Gastroesophageal sphincter (tissue), 4 donors: ENCODE results near the gene RAB7B. TPM values are rescaled to one million over a fixed set of nuclear protein-coding genes. Genes with fewer than 3 reads are reported as not detected.

Source experiments
- ATAC-seq: fragments of 150-250 bp; one replicate; pipeline ENCODE4 v1.9.1; 2016; ENCODE audit warnings: mild to moderate bottlenecking, moderate library complexity
- H3K27ac ChIP-seq, 4 donors: fragments of 200-600 bp; sonication (generic) in 3 of 4; 1 replicate in 3 of 4; 2 replicates in 1 of 4; pipeline ENCODE4 v1.5.1; 2016 to 2019
- H3K27me3 ChIP-seq: fragments of 200-600 bp; sonication (generic); one replicate; pipeline ENCODE4 v1.5.1; 2019
- H3K36me3 ChIP-seq, 2 donors: fragments of 200-600 bp; sonication (generic); one replicate each; pipeline ENCODE4 v1.5.1; 2019; ENCODE audit warnings: control low read depth in 1 of 2
- H3K4me1 ChIP-seq, 3 donors: fragments of 200-600 bp; sonication (generic); 1 replicate in 2 of 3; 2 replicates in 1 of 3; pipeline ENCODE4 v1.5.1; 2016 to 2019; ENCODE audit warnings: control low read depth in 2 of 3
- H3K4me3 ChIP-seq, 2 donors: fragments of 200-600 bp; sonication (generic); one replicate each; pipeline ENCODE4 v1.5.1; 2019; ENCODE audit warnings: mild to moderate bottlenecking in 1 of 2, moderate library complexity in 1 of 2
- H3K9me3 ChIP-seq, 3 donors: fragments of 200-600 bp; sonication (generic); one replicate each; pipeline ENCODE4 v1.5.1; 2017 to 2019; ENCODE audit warnings: control low read depth in 2 of 3
- EP300 ChIP-seq: sonication (generic); formaldehyde crosslinking; IDR thresholded peaks from one replicate; pipeline ENCODE4 v1.6.1; 2017; ENCODE audit warnings: antibody characterized with exemption, mild to moderate bottlenecking
- POLR2A ChIP-seq, 2 donors: fragments of 450-650 bp; IDR thresholded peaks; one replicate each; pipeline ENCODE4 v1.6.1; 2017; ENCODE audit warnings: antibody characterized with exemption in 2 of 2, mild to moderate bottlenecking in 2 of 2, moderate library complexity in 1 of 2
- POLR2AphosphoS5 ChIP-seq: sonication (generic); formaldehyde crosslinking; IDR thresholded peaks from one replicate; pipeline ENCODE4 v1.6.1; 2017; ENCODE audit warnings: antibody characterized with exemption
- WGBS, 2 donors: methylation state at CpG; one replicate each; pipeline ENCODE4 v1.1.5; 2018; ENCODE audit warnings: low coverage in 1 of 2; 5-methylcytosine and 5-hydroxymethylcytosine counted together
- total RNA-seq, 4 donors: library from RNA; depleted of rRNA; stranded (reverse); fragments of >200 nt; gene quantifications; one replicate each; pipeline ENCODE4 v1.1.0, GENCODE V29; 2016
- TF ChIP-seq, protein P1 (sequence below), 4 experiments: fragments of 200-600 bp in 2 of 4; fragments of 450-650 bp in 2 of 4; sonication (generic) in 1 of 4; IDR thresholded peaks; one replicate each; pipeline ENCODE4 v1.5.1; 2017 to 2019; ENCODE audit warnings: antibody characterized with exemption in 4 of 4, mild to moderate bottlenecking in 2 of 4, moderate library complexity in 2 of 4

The RAB7B gene
- total RNA-seq, 4 donors from 2014 or later, result 0.78 to 2.4 (median 2.0) TPM

DNA sequence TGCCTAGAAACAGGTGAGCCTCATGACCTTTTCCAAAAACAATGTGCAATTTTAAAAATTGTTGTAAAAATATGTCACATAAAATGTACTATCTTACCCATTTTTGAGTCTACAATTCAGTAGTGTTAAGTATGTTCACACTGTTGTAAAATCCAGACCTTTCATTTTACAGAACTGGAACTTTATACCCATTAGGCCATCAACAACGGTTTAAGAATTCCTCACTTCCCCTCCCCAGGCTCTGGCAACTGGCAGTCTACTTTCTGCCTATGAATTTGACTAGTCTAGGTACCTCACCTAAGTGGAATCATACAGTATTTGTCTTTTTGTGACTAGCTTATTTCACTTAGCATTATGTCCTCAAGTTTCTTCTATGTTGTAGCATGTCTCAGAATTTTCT lies 11.9 kb upstream of the RAB7B start:
- H3K4me1 ChIP-seq, result no peaks in the 10 kb centered on the region
- no peaks in the 10 kb centered on the region for H3K36me3 ChIP-seq
- ATAC-seq, result no peak
- no peak overlapping the region for H3K27ac ChIP-seq
- no peaks in the 10 kb centered on the region for H3K9me3 ChIP-seq
- no peaks in the 10 kb centered on the region for H3K27me3 ChIP-seq
- TF ChIP-seq, protein P1, sequence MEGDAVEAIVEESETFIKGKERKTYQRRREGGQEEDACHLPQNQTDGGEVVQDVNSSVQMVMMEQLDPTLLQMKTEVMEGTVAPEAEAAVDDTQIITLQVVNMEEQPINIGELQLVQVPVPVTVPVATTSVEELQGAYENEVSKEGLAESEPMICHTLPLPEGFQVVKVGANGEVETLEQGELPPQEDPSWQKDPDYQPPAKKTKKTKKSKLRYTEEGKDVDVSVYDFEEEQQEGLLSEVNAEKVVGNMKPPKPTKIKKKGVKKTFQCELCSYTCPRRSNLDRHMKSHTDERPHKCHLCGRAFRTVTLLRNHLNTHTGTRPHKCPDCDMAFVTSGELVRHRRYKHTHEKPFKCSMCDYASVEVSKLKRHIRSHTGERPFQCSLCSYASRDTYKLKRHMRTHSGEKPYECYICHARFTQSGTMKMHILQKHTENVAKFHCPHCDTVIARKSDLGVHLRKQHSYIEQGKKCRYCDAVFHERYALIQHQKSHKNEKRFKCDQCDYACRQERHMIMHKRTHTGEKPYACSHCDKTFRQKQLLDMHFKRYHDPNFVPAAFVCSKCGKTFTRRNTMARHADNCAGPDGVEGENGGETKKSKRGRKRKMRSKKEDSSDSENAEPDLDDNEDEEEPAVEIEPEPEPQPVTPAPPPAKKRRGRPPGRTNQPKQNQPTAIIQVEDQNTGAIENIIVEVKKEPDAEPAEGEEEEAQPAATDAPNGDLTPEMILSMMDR (IDR thresholded peaks at IDR 0.05), result no peak
- TF ChIP-seq POLR2AphosphoS5, result no peak
- TF ChIP-seq EP300, result no peak
- no peak for TF ChIP-seq POLR2A (IDR thresholded peaks at IDR 0.05)
- H3K4me3 ChIP-seq, result no peak overlapping the region
- 73 to 88% methylated on average over 1 of the region's 1 CpG for WGBS, 2 donors

- 75 to 80% methylated on average over 1 to 3 of the region's 5 CpGs for WGBS, 2 donors
- H3K27me3 ChIP-seq, result no peaks in the 10 kb centered on the region
- TF ChIP-seq POLR2A (IDR thresholded peaks at IDR 0.05) (no peak), POLR2AphosphoS5 (no peak), EP300 (no peak)
- TF ChIP-seq, protein P1 (IDR thresholded peaks at IDR 0.05), result no peak
- H3K27ac ChIP-seq, result no peak overlapping the region
- ATAC-seq, result no peak
- no peaks in the 10 kb centered on the region for H3K4me1 ChIP-seq
- no peak overlapping the region for H3K4me3 ChIP-seq
- no peaks in the 10 kb centered on the region for H3K36me3 ChIP-seq
- no peaks in the 10 kb centered on the region for H3K9me3 ChIP-seq
These were observed 11.4 kb upstream of the RAB7B start for GRCh38 chr1:206014601-206015000.

- TF ChIP-seq POLR2A (IDR thresholded peaks at IDR 0.05) (no peak), POLR2AphosphoS5 (no peak), EP300 (no peak)
- TF ChIP-seq, protein P1 (IDR thresholded peaks at IDR 0.05), result no peak
- no peaks in the 10 kb centered on the region for H3K9me3 ChIP-seq
- H3K27me3 ChIP-seq, result no peaks in the 10 kb centered on the region
- no peak overlapping the region for H3K27ac ChIP-seq
- no peaks in the 10 kb centered on the region for H3K36me3 ChIP-seq
- no peak overlapping the region for H3K4me3 ChIP-seq
- ATAC-seq, result no peak
- no peaks in the 10 kb centered on the region for H3K4me1 ChIP-seq
- WGBS, 2 donors, result 73 to 93% methylated on average over 2 to 3 of the region's 6 CpGs
These were observed 10.0 kb upstream of the RAB7B start for GRCh38 chr1:206013026-206013795.

GRCh38 chr1:206012086-206012859 lies 9.1 kb upstream of the RAB7B start:
- Histone ChIP-seq H3K36me3 (no peaks in the 10 kb centered on the region), H3K27ac (no peak overlapping the region), H3K9me3 (no peaks in the 10 kb centered on the region), H3K4me3 (no peak overlapping the region), H3K4me1 (no peaks in the 10 kb centered on the region), H3K27me3 (no peaks in the 10 kb centered on the region)
- TF ChIP-seq POLR2AphosphoS5 (no peak), POLR2A (IDR thresholded peaks at IDR 0.05) (no peak), EP300 (no peak)
- TF ChIP-seq, protein P1 (IDR thresholded peaks at IDR 0.05), result no peak
- 77 to 97% methylated on average over 6 to 11 of the region's 17 CpGs for WGBS, 2 donors
- ATAC-seq, result peak; percentile 81
